Astrocyte of the spinal cord (primary cell): ENCODE measurements around the gene CSF1R.
"Not testable (repeated sequence)": the region's sequence is repeated elsewhere in the genome, so short reads cannot be mapped to it uniquely, and the experiment has no call there.

Source experiments
- DNase-seq: peaks from one replicate; pipeline ENCODE4 v3.0.0; 2011; ENCODE audit warnings: low read depth, low spot score
- H3K4me3 ChIP-seq: 2 replicates; pipeline ENCODE4 v1.5.1; 2011; ENCODE audit warnings: low read depth, mild to moderate bottlenecking, low read length, moderate library complexity
- CTCF ChIP-seq: IDR thresholded peaks from 2 replicates; pipeline ENCODE4 v1.5.1; 2012; ENCODE audit warnings: low read depth, mild to moderate bottlenecking, low read length, inconsistent platforms
- in situ Hi-C: cut with HindIII; loops from 2 replicates; pipeline ENCODE4 v1.10.0; 2017; ENCODE audit warnings: low sequenced_read_pairs

CSF1R gene

GRCh38 chr5:150103678-150104549 lies 17.6 kb upstream of the CSF1R start:
- no peak for TF ChIP-seq CTCF
- no peak overlapping the region for H3K4me3 ChIP-seq
- no peak for DNase-seq
- in situ Hi-C loops, result no loop called here

GRCh38 chr5:150101023-150101422 lies 14.7 kb upstream of the CSF1R start:
- in situ Hi-C loops, result no loop called here
- no peak overlapping the region for H3K4me3 ChIP-seq
- no peak for TF ChIP-seq CTCF
- DNase-seq, result no peak

DNA sequence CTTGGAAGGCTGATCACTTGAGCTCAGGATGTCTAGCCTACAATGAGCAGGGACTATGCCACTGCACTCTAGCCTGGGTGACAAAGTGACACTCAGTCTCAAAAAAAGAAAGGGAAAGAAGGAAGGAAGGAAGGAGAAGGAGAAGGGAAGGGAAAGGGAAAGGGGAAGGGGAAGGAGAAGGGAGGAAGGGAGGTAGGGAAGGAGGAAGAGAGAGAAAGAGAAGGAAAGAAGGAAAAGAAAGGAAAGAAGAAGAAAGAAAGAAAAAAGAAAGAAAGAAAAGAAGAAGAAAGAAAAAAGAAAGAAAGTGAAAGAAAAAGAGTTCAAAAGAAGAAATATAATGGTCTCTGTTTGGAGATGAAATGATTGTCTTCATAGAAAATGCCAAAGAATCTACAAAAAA lies 10.8 kb upstream of the CSF1R start:
- in situ Hi-C loops, result no loop called here
- no peak for TF ChIP-seq CTCF
- DNase-seq, result no peak
- no peak overlapping the region for H3K4me3 ChIP-seq

GRCh38 chr5:150092159-150092787 lies 5.9 kb upstream of the CSF1R start:
- DNase-seq, result no peak
- no peak overlapping the region for H3K4me3 ChIP-seq
- in situ Hi-C loops, result no loop called here
- TF ChIP-seq CTCF, result no peak

GRCh38 chr5:150085191-150085912 lies 1.0 kb downstream of the CSF1R start:
- DNase-seq, result no peak
- in situ Hi-C loops, result no loop called here
- H3K4me3 ChIP-seq, result no peak overlapping the region
- no peak for TF ChIP-seq CTCF

DNA sequence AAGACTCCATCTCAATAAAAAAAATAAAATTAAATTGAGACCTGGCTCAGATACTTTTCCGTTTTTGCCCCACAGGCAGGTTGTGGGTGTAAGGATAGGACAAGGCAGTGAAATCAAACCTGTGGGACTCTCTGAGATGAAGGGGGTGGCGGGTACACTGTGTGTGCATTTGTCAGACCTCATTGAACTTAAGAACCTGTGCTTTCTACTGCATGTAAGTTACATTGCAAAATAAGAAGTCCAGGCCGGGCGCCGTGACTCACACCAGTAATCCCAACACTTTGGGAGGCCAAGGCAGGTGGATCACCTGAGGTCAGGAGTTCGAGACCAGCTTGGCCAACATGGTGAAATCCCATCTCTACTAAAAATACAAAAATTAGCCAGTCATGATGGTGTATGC lies 1.6 kb downstream of the CSF1R start:
- H3K4me3 ChIP-seq, in situ Hi-C loops, DNase-seq: not testable (repeated sequence)

DNA sequence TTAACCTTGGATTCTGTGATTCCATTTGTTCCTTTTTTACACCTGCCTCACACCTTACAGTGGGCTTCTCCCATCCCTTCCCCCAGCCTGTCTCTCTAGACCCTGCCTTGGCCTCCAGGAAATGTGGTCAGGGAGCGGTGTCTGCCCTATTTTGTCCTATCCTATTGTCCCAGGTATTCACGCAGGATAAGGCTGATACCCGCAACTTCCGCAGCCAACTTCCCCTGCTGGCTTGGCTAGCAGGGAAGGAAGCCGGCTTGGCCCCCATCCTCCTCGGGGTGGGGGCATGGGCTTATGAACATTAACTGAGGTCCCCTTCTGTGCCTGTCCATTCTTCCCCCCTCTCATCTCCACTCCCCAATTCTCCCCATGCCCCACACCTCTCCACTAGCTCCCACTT lies 3.5 kb downstream of the CSF1R start:
- H3K4me3 ChIP-seq, result no peak overlapping the region
- no peak for DNase-seq
- in situ Hi-C loops, result no loop called here
- no peak for TF ChIP-seq CTCF
